Hepatocyte (in vitro differentiated cells): Measurements from ENCODE around the gene NHLRC1.

Source experiments
- CTCF ChIP-seq: fragments of 200-600 bp; sonication (generic); IDR thresholded peaks from 2 replicates; pipeline ENCODE4 v1.5.1; 2016; ENCODE audit warnings: antibody characterized with exemption, mild to moderate bottlenecking; ENCODE audit not compliant: poor library complexity
- EZH2 ChIP-seq: fragments of 200-600 bp; sonication (generic); IDR thresholded peaks from 2 replicates; pipeline ENCODE4 v1.6.1; 2016; ENCODE audit warnings: antibody characterized with exemption, mild to moderate bottlenecking, borderline replicate concordance
- EZH2phosphoT487 ChIP-seq: fragments of 200-600 bp; sonication (generic); IDR thresholded peaks from one replicate; pipeline ENCODE4 v1.6.1; 2018; ENCODE audit warnings: antibody characterized with exemption, mild to moderate bottlenecking, low read depth, moderate library complexity; ENCODE audit not compliant: unreplicated experiment, severe bottlenecking

GRCh38 chr6:18101873-18102272, 20.6 kb downstream of the NHLRC1 start:
- no peak for TF ChIP-seq CTCF
- no peak for TF ChIP-seq EZH2phosphoT487
- TF ChIP-seq EZH2, result no peak
